GM12874 (cell line): ENCODE measurements around the gene ELAVL2.

Source experiments
- CTCF ChIP-seq: IDR thresholded peaks from 2 replicates; pipeline ENCODE4 v1.5.1; 2011; ENCODE audit warnings: low read depth, mild to moderate bottlenecking, control low read depth, low read length, moderate library complexity; ENCODE audit not compliant: insufficient read depth

Gene ELAVL2

GRCh38 chr9:23669776-23670175, 156.3 kb downstream of the ELAVL2 start:
- TF ChIP-seq CTCF: no peak

- no peak for TF ChIP-seq CTCF
These were observed 160.4 kb downstream of the ELAVL2 start for GRCh38 chr9:23665635-23666034.

GRCh38 chr9:23665051-23665450, 161.0 kb downstream of the ELAVL2 start:
- no peak for TF ChIP-seq CTCF

- TF ChIP-seq CTCF: no peak
These were observed 162.1 kb downstream of the ELAVL2 start for GRCh38 chr9:23663946-23664345.

- no peak for TF ChIP-seq CTCF
These were observed 162.5 kb downstream of the ELAVL2 start for GRCh38 chr9:23663536-23663935.

- TF ChIP-seq CTCF: no peak
These were observed 162.9 kb downstream of the ELAVL2 start for GRCh38 chr9:23663125-23663524.

GRCh38 chr9:23662320-23662719, 163.7 kb downstream of the ELAVL2 start:
- no peak for TF ChIP-seq CTCF
